Measurements from ENCODE around the gene CRMP1.
"Not testable (repeated sequence)": the region's sequence is repeated elsewhere in the genome, so short reads cannot be mapped to it uniquely, and the experiment has no call there.

Gene CRMP1

GRCh38 chr4:5852523-5853202 is 40.2 kb downstream of the CRMP1 start:
- FAIRE-seq = no peak

GRCh38 chr4:5851637-5852301 is 41.1 kb downstream of the CRMP1 start:
- no peak for FAIRE-seq

- FAIRE-seq = no peak
These were observed 47.6 kb downstream of the CRMP1 start for GRCh38 chr4:5845035-5845905.

GRCh38 chr4:5843573-5844530 is 49.0 kb downstream of the CRMP1 start:
- FAIRE-seq = no peak

- FAIRE-seq = no peak
These were observed 50.4 kb downstream of the CRMP1 start for GRCh38 chr4:5842456-5842855.

- FAIRE-seq = no peak
These were observed 52.9 kb downstream of the CRMP1 start for GRCh38 chr4:5839751-5840674.

GRCh38 chr4:5839332-5839731 is 53.6 kb downstream of the CRMP1 start:
- no peak for FAIRE-seq

- not testable (repeated sequence) for FAIRE-seq
These were observed 55.4 kb downstream of the CRMP1 start for GRCh38 chr4:5837483-5837882.

- FAIRE-seq = no peak
These were observed 55.9 kb downstream of the CRMP1 start for GRCh38 chr4:5836943-5837342.

GRCh38 chr4:5828005-5828391 is 64.9 kb downstream of the CRMP1 start:
- no peak for FAIRE-seq

- no peak for FAIRE-seq
These were observed 65.5 kb downstream of the CRMP1 start for GRCh38 chr4:5827108-5828004.

GRCh38 chr4:5826437-5827107 is 66.3 kb downstream of the CRMP1 start:
- no peak for FAIRE-seq

- FAIRE-seq = no peak
These were observed 67.4 kb downstream of the CRMP1 start for GRCh38 chr4:5825321-5826041.

- no peak for FAIRE-seq
These were observed 68.3 kb downstream of the CRMP1 start for GRCh38 chr4:5824635-5825034.

- no peak for FAIRE-seq
These were observed 68.7 kb downstream of the CRMP1 start for GRCh38 chr4:5824227-5824626.

GRCh38 chr4:5823542-5824211 is 69.2 kb downstream of the CRMP1 start:
- no peak for FAIRE-seq

GRCh38 chr4:5822619-5823018 is 70.3 kb downstream of the CRMP1 start:
- FAIRE-seq = no peak

- no peak for FAIRE-seq
These were observed 71.1 kb downstream of the CRMP1 start for GRCh38 chr4:5821665-5822358.

Measured in TTC549 (cell line).